ENCODE results near the gene B4GALNT1. TPM values are rescaled to one million over a fixed set of nuclear protein-coding genes. Genes with fewer than 3 reads are reported as not detected.

B4GALNT1 gene
- total and polyA plus RNA-seq, 2 donors (not counting 1 experiment from before 2014, with no cell fraction given): 1.3 to 2.3 TPM

GRCh38 chr12:57614948-57615500, 18.0 kb downstream of the B4GALNT1 start:
- Histone ChIP-seq H3K27ac (ENCODE audit: insufficient read depth, low read length) (no peak overlapping the region), H4K20me1 (ENCODE audit: control insufficient read depth, extremely low read depth, insufficient read depth, low read length) (no peaks in the 10 kb centered on the region), H3K27me3 (ENCODE audit: control insufficient read depth, insufficient read depth, low read length) (peaks cover 4% of the 10 kb centered on the region), H3K79me2 (ENCODE audit: control insufficient read depth, insufficient read depth, low read length) (no peaks in the 10 kb centered on the region), H3K4me3 (replicated peaks in 1 of 4; ENCODE audit: control extremely low read depth in 1 of 4, insufficient read depth in 1 of 4, low read depth in 3 of 4, low read length in 4 of 4) (no peak overlapping the region), H3K9me3 (ENCODE audit: control insufficient read depth, insufficient read depth, low read depth, low read length) (no peaks in the 10 kb centered on the region), H2AFZ (ENCODE audit: low read length) (no peak overlapping the region), H3K4me1 (ENCODE audit: control insufficient read depth, extremely low read depth, insufficient read depth, low read length) (peaks cover 8% of the 10 kb centered on the region), H3K4me2 (ENCODE audit: extremely low read depth, insufficient read depth, low read length) (no peak overlapping the region), H3K36me3 (ENCODE audit: control insufficient read depth, insufficient read depth, low read length) (no peaks in the 10 kb centered on the region), H3K9ac (ENCODE audit: insufficient read depth, low read length) (no peak overlapping the region)
- TF ChIP-seq CTCF (conservative IDR thresholded peaks at IDR 0.05 in 1 of 2, IDR thresholded peaks at IDR 0.05 in 1 of 2; ENCODE audit: low read depth in 1 of 2, low read length in 2 of 2) (no peak), EZH2 (IDR thresholded peaks at IDR 0.05; ENCODE audit: low read length, missing control alignments) (no peak)
- DNase-seq (ENCODE audit: low read depth in 2 of 2): no peak

GRCh38 chr12:57614178-57614947, 18.6 kb downstream of the B4GALNT1 start:
- Histone ChIP-seq H3K9me3 (ENCODE audit: control insufficient read depth, insufficient read depth, low read depth, low read length) (no peaks in the 10 kb centered on the region), H3K79me2 (ENCODE audit: control insufficient read depth, insufficient read depth, low read length) (no peaks in the 10 kb centered on the region), H3K36me3 (ENCODE audit: control insufficient read depth, insufficient read depth, low read length) (no peaks in the 10 kb centered on the region), H3K4me3 (replicated peaks in 1 of 4; ENCODE audit: control extremely low read depth in 1 of 4, insufficient read depth in 1 of 4, low read depth in 3 of 4, low read length in 4 of 4) (no peak overlapping the region), H3K9ac (ENCODE audit: insufficient read depth, low read length) (no peak overlapping the region), H3K27ac (ENCODE audit: insufficient read depth, low read length) (no peak overlapping the region), H2AFZ (ENCODE audit: low read length) (no peak overlapping the region), H3K27me3 (ENCODE audit: control insufficient read depth, insufficient read depth, low read length) (no peaks in the 10 kb centered on the region), H4K20me1 (ENCODE audit: control insufficient read depth, extremely low read depth, insufficient read depth, low read length) (no peaks in the 10 kb centered on the region), H3K4me2 (ENCODE audit: extremely low read depth, insufficient read depth, low read length) (no peak overlapping the region), H3K4me1 (ENCODE audit: control insufficient read depth, extremely low read depth, insufficient read depth, low read length) (peaks cover 8% of the 10 kb centered on the region)
- no peak for DNase-seq (ENCODE audit: low read depth in 2 of 2)
- TF ChIP-seq EZH2 (IDR thresholded peaks at IDR 0.05; ENCODE audit: low read length, missing control alignments) (no peak), CTCF (conservative IDR thresholded peaks at IDR 0.05 in 1 of 2, IDR thresholded peaks at IDR 0.05 in 1 of 2; ENCODE audit: low read depth in 1 of 2, low read length in 2 of 2) (no peak)

GRCh38 chr12:57613427-57614109, 19.4 kb downstream of the B4GALNT1 start:
- H3K4me1 ChIP-seq (ENCODE audit: control insufficient read depth, extremely low read depth, insufficient read depth, low read length): peaks cover 8% of the 10 kb centered on the region
- H3K4me2 ChIP-seq (ENCODE audit: extremely low read depth, insufficient read depth, low read length): no peak overlapping the region
- no peak for DNase-seq (ENCODE audit: low read depth in 2 of 2)
- no peaks in the 10 kb centered on the region for H3K79me2 ChIP-seq (ENCODE audit: control insufficient read depth, insufficient read depth, low read length)
- TF ChIP-seq CTCF (conservative IDR thresholded peaks at IDR 0.05 in 1 of 2, IDR thresholded peaks at IDR 0.05 in 1 of 2; ENCODE audit: low read depth in 1 of 2, low read length in 2 of 2) (no peak), EZH2 (IDR thresholded peaks at IDR 0.05; ENCODE audit: low read length, missing control alignments) (no peak)
- H3K27ac ChIP-seq (ENCODE audit: insufficient read depth, low read length): no peak overlapping the region
- no peaks in the 10 kb centered on the region for H4K20me1 ChIP-seq (ENCODE audit: control insufficient read depth, extremely low read depth, insufficient read depth, low read length)
- no peaks in the 10 kb centered on the region for H3K36me3 ChIP-seq (ENCODE audit: control insufficient read depth, insufficient read depth, low read length)
- no peak overlapping the region for H2AFZ ChIP-seq (ENCODE audit: low read length)
- H3K27me3 ChIP-seq (ENCODE audit: control insufficient read depth, insufficient read depth, low read length): no peaks in the 10 kb centered on the region
- no peak overlapping the region for H3K9ac ChIP-seq (ENCODE audit: insufficient read depth, low read length)
- no peak overlapping the region for H3K4me3 ChIP-seq (replicated peaks in 1 of 4; ENCODE audit: control extremely low read depth in 1 of 4, insufficient read depth in 1 of 4, low read depth in 3 of 4, low read length in 4 of 4)
- H3K9me3 ChIP-seq (ENCODE audit: control insufficient read depth, insufficient read depth, low read depth, low read length): no peaks in the 10 kb centered on the region

Data from fibroblast of lung (primary cell).